K562 (cell line): ENCODE results near the gene PRDM10. TPM values are rescaled to one million over a fixed set of nuclear protein-coding genes. Genes with fewer than 3 reads are reported as not detected.
A peak's percentile ranks its signal among the peaks of the same experiment; 100 is the strongest.

Source experiments
- DDX20 ChIP-seq: fragments of 450-650 bp; IDR thresholded peaks from 2 replicates; pipeline ENCODE4 v1.6.1; 2016; ENCODE audit warnings: missing genetic modification characterization, low read depth, mild to moderate bottlenecking, missing compliant biosample characterization, moderate library complexity
- E2F3 ChIP-seq: fragments of 250-450 bp; sonication (Bioruptor Pico); IDR thresholded peaks from 2 replicates; pipeline ENCODE4 v1.4.0; 2020; ENCODE audit warnings: mild to moderate bottlenecking
- HDAC6 ChIP-seq: IDR thresholded peaks from 2 replicates; pipeline ENCODE4 v1.6.1; 2012; ENCODE audit warnings: low read depth, mild to moderate bottlenecking, control low read depth, inconsistent platforms, low read length, moderate library complexity
- HMG20A ChIP-seq: fragments of 450-650 bp; formaldehyde crosslinking; conservative IDR thresholded peaks from 2 replicates; pipeline ENCODE4 v1.4.0; 2020; ENCODE audit warnings: mild to moderate bottlenecking, mixed read lengths
- JUND ChIP-seq, 2 experiments: IDR thresholded peaks; 2 replicates in 1 of 2; 3 replicates in 1 of 2; pipeline ENCODE4 v1.6.1; 2011; ENCODE audit warnings: borderline replicate concordance in 2 of 2, low read depth in 2 of 2, low read length in 2 of 2, improper control_type of control experiment in 1 of 2, missing biosample characterization in 1 of 2, missing genetic modification characterization in 1 of 2, missing genetic modification reagents in 1 of 2
- PML ChIP-seq: IDR thresholded peaks from 2 replicates; pipeline ENCODE4 v1.6.1; 2012; ENCODE audit warnings: low read length, inconsistent platforms
- RBFOX2 ChIP-seq: fragments of 200-400 bp; formaldehyde crosslinking; IDR thresholded peaks from 2 replicates; pipeline ENCODE4 v1.6.1; 2017; ENCODE audit warnings: low read depth, mild to moderate bottlenecking, low read length, moderate library complexity
- TGIF2 ChIP-seq: sonication (generic); formaldehyde crosslinking; IDR thresholded peaks from 2 replicates; pipeline ENCODE4 v1.8.1; 2022; ENCODE audit warnings: mild to moderate bottlenecking, missing genetic modification reagents, moderate library complexity
- XRCC3 ChIP-seq: fragments of 450-650 bp; IDR thresholded peaks from 2 replicates; pipeline ENCODE4 v1.6.1; 2017; ENCODE audit warnings: mild to moderate bottlenecking, moderate library complexity
- ZNF584 ChIP-seq: fragments of 200-800 bp; sonication (Bioruptor generic); IDR thresholded peaks from 2 replicates; pipeline ENCODE4 v1.6.1; 2016; ENCODE audit warnings: low read depth, mild to moderate bottlenecking, missing genetic modification characterization, missing compliant biosample characterization
- polyA plus RNA-seq, 8 experiments: library from polyadenylated mRNA; depleted of rRNA in 4 of 8; stranded (reverse) in 5 of 8; unstranded in 3 of 8; fragments of >200 nt; fragmentation: Nextera tagmentation in 2 of 8; fragmentation: Illumina TruSeq in 1 of 8; extraction: Ambion mirVana in 2 of 8; extraction: Trizol in 1 of 8; gene quantifications; 2 replicates each; pipeline versions ENCODE4 v1.2.1 to v1.2.3, GENCODE V29; 2011 to 2014; ENCODE audit warnings: inconsistent platforms in 1 of 8, missing spikeins in 1 of 8
- total RNA-seq, 7 experiments: library from RNA; depleted of rRNA in 6 of 7; stranded (reverse); fragments of >200 nt in 6 of 7; fragmentation: Illumina TruSeq in 2 of 7; extraction: Trizol in 2 of 7; gene quantifications; 2 replicates each; pipeline versions ENCODE4 v1.2.1 to v1.2.3, GENCODE V29; 2011 to 2021; ENCODE audit warnings: low replicate concordance in 1 of 7
- TF ChIP-seq, protein P1 (sequence below): sonication (generic); formaldehyde crosslinking; IDR thresholded peaks from 2 replicates; pipeline ENCODE4 v1.8.0; 2023; ENCODE audit warnings: mild to moderate bottlenecking, missing genetic modification reagents
- TF ChIP-seq, protein P2 (sequence below): fragments of 450-650 bp; formaldehyde crosslinking; IDR thresholded peaks from 2 replicates; pipeline ENCODE4 v1.4.0; 2022; ENCODE audit warnings: mild to moderate bottlenecking, moderate library complexity
- TF ChIP-seq, protein P3 (sequence below), 3 experiments: IDR thresholded peaks in 2 of 3; conservative IDR thresholded peaks in 1 of 3; 2 replicates each; pipeline ENCODE4 v1.5.1; 2011 to 2012; ENCODE audit warnings: low read length in 3 of 3, mild to moderate bottlenecking in 3 of 3, control low read depth in 2 of 3, improper control_type of control experiment in 1 of 3, inconsistent platforms in 1 of 3, low read depth in 1 of 3, mixed read lengths in 1 of 3, moderate library complexity in 1 of 3; ENCODE audit not compliant: insufficient read depth in 2 of 3
- TF ChIP-seq, protein P4 (sequence below), 2 experiments: fragments of 150-350 bp in 1 of 2; IDR thresholded peaks; 2 replicates each; pipeline ENCODE4 v1.6.1; 2012 to 2016; ENCODE audit warnings: low read depth in 2 of 2, low read length in 2 of 2, mild to moderate bottlenecking in 1 of 2, moderate library complexity in 1 of 2
- TF ChIP-seq, protein P5 (sequence below): fragments of 250-450 bp; sonication (Bioruptor Pico); IDR thresholded peaks from 2 replicates; pipeline ENCODE4 v1.9.0; 2021; ENCODE audit warnings: mild to moderate bottlenecking

Gene PRDM10
- total and polyA plus RNA-seq, 9 of the 15 experiments (the other 6 are each of a cell fraction or from before 2014, with no cell fraction given): 0.89 to 9.3 (median 4.5) TPM

DNA sequence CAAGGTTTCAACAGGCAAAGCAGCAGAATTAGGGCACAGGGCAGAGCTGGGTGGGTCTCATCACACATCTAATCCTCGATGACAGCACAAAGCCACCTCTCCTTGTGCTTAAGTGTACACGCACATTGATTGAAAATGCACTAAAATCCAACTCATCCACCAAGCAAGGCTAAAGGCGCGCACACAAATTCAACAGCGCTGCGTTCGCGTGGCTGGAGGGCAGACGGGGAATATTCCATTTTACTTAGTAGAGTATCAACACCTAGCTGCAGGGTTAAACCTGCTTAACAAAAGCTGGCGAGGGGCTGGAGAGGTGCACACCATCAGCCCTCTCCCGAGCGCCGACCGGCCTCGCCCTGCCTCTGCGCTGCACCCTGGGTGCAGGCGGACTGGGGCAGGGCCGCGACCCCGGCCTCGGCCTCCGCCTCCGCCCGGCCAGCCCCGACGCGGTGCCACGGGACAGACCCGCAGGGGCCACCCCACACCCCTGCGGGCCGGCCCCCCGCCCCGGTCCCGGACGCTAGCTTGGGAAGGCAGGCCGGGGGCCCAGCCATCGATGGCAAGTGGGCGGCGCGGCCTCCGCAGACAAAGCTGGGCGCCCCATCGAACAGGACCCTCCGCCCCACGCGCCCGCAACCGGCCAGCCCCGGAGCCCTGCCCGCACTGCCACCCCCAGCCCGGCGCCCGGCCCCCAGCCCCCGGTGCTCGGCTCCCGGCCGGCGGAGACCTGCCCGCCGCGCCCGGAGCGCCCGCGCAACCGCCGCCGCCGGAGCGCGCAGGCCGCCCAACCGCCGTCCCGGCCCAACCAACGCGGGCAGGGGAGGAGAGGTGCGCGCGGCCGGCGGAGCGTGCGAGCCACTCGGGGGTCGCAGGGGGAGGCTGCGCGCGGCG lies 929 bp downstream of the PRDM10 start (continued):
- TF ChIP-seq, protein P1, sequence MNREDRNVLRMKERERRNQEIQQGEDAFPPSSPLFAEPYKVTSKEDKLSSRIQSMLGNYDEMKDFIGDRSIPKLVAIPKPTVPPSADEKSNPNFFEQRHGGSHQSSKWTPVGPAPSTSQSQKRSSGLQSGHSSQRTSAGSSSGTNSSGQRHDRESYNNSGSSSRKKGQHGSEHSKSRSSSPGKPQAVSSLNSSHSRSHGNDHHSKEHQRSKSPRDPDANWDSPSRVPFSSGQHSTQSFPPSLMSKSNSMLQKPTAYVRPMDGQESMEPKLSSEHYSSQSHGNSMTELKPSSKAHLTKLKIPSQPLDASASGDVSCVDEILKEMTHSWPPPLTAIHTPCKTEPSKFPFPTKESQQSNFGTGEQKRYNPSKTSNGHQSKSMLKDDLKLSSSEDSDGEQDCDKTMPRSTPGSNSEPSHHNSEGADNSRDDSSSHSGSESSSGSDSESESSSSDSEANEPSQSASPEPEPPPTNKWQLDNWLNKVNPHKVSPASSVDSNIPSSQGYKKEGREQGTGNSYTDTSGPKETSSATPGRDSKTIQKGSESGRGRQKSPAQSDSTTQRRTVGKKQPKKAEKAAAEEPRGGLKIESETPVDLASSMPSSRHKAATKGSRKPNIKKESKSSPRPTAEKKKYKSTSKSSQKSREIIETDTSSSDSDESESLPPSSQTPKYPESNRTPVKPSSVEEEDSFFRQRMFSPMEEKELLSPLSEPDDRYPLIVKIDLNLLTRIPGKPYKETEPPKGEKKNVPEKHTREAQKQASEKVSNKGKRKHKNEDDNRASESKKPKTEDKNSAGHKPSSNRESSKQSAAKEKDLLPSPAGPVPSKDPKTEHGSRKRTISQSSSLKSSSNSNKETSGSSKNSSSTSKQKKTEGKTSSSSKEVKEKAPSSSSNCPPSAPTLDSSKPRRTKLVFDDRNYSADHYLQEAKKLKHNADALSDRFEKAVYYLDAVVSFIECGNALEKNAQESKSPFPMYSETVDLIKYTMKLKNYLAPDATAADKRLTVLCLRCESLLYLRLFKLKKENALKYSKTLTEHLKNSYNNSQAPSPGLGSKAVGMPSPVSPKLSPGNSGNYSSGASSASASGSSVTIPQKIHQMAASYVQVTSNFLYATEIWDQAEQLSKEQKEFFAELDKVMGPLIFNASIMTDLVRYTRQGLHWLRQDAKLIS: no peak
- TF ChIP-seq JUND (IDR thresholded peaks at IDR 0.05; ENCODE audit: borderline replicate concordance, low read depth, low read length) (no peak), JUND (tag; IDR thresholded peaks at IDR 0.05; ENCODE audit: borderline replicate concordance, low read depth, low read length) (no peak), HDAC6 (no peak), ZNF584 (CRISPR knock-in tag) (no peak), HMG20A (CRISPR knock-in tag) (no peak), TGIF2 (no peak), PML (peak; percentile 42; the same call in 1 of the 2 replicates), DDX20 (no peak), XRCC3 (no peak), RBFOX2 (peak; percentile 81), E2F3 (0 out of 2 replicates have a peak, but pooled peaks have one; percentile 15)
- TF ChIP-seq, protein P2, sequence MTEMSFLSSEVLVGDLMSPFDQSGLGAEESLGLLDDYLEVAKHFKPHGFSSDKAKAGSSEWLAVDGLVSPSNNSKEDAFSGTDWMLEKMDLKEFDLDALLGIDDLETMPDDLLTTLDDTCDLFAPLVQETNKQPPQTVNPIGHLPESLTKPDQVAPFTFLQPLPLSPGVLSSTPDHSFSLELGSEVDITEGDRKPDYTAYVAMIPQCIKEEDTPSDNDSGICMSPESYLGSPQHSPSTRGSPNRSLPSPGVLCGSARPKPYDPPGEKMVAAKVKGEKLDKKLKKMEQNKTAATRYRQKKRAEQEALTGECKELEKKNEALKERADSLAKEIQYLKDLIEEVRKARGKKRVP (CRISPR knock-in tag): 0 out of 2 replicates have a peak, but pooled peaks have one; percentile 12
- TF ChIP-seq, protein P3, sequence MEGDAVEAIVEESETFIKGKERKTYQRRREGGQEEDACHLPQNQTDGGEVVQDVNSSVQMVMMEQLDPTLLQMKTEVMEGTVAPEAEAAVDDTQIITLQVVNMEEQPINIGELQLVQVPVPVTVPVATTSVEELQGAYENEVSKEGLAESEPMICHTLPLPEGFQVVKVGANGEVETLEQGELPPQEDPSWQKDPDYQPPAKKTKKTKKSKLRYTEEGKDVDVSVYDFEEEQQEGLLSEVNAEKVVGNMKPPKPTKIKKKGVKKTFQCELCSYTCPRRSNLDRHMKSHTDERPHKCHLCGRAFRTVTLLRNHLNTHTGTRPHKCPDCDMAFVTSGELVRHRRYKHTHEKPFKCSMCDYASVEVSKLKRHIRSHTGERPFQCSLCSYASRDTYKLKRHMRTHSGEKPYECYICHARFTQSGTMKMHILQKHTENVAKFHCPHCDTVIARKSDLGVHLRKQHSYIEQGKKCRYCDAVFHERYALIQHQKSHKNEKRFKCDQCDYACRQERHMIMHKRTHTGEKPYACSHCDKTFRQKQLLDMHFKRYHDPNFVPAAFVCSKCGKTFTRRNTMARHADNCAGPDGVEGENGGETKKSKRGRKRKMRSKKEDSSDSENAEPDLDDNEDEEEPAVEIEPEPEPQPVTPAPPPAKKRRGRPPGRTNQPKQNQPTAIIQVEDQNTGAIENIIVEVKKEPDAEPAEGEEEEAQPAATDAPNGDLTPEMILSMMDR (IDR thresholded peaks at IDR 0.05 in 2 of 3, conservative IDR thresholded peaks at IDR 0.05 in 1 of 3; ENCODE audit: insufficient read depth in 2 of 3, low read depth in 1 of 3, low read length in 3 of 3): no peak
- TF ChIP-seq, protein P4, sequence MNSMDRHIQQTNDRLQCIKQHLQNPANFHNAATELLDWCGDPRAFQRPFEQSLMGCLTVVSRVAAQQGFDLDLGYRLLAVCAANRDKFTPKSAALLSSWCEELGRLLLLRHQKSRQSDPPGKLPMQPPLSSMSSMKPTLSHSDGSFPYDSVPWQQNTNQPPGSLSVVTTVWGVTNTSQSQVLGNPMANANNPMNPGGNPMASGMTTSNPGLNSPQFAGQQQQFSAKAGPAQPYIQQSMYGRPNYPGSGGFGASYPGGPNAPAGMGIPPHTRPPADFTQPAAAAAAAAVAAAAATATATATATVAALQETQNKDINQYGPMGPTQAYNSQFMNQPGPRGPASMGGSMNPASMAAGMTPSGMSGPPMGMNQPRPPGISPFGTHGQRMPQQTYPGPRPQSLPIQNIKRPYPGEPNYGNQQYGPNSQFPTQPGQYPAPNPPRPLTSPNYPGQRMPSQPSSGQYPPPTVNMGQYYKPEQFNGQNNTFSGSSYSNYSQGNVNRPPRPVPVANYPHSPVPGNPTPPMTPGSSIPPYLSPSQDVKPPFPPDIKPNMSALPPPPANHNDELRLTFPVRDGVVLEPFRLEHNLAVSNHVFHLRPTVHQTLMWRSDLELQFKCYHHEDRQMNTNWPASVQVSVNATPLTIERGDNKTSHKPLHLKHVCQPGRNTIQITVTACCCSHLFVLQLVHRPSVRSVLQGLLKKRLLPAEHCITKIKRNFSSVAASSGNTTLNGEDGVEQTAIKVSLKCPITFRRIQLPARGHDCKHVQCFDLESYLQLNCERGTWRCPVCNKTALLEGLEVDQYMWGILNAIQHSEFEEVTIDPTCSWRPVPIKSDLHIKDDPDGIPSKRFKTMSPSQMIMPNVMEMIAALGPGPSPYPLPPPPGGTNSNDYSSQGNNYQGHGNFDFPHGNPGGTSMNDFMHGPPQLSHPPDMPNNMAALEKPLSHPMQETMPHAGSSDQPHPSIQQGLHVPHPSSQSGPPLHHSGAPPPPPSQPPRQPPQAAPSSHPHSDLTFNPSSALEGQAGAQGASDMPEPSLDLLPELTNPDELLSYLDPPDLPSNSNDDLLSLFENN (IDR thresholded peaks at IDR 0.05; ENCODE audit: low read depth in 2 of 2, low read length in 2 of 2): no peak
- TF ChIP-seq, protein P5, sequence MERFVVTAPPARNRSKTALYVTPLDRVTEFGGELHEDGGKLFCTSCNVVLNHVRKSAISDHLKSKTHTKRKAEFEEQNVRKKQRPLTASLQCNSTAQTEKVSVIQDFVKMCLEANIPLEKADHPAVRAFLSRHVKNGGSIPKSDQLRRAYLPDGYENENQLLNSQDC (CRISPR knock-in tag): no peak
